VCaP (cell line): ENCODE measurements around the gene HPS3.
A peak's percentile ranks its signal among the peaks of the same experiment; 100 is the strongest.

Source experiments
- H3K27ac ChIP-seq: fragments of 450-650 bp; 2 replicates; pipeline ENCODE4 v1.5.1; 2017
- CTCF ChIP-seq: fragments of 450-650 bp; conservative IDR thresholded peaks from 2 replicates; pipeline ENCODE4 v1.5.1; 2017; ENCODE audit warnings: mild to moderate bottlenecking, moderate library complexity

Gene HPS3

GRCh38 chr3:149221783-149222517 is 92.5 kb downstream of the HPS3 start, which contains the start of gene CP:
CP (minus strand) TSS chr3:149221829; CDS start chr3:149221792, 37 bp downstream.
- H3K27ac ChIP-seq, result 0 out of 2 replicates have a peak within 1 kb of the TSS, but pooled peaks have one; percentile 24
- no peak for TF ChIP-seq CTCF
